ENCODE results near the gene NRP1.

NRP1 gene

GRCh38 chr10:33252324-33252723 lies 82.1 kb downstream of the NRP1 start:
- DNase-seq, result no peak

GRCh38 chr10:33249659-33250345 lies 84.7 kb downstream of the NRP1 start:
- no peak overlapping the region for H3K27ac ChIP-seq
- no peak for TF ChIP-seq CTCF (IDR thresholded peaks at IDR 0.05; ENCODE audit: low read depth, low read length)
- no peak for DNase-seq
- H3K36me3 ChIP-seq, result no peaks in the 10 kb centered on the region
- H3K4me3 ChIP-seq (ENCODE audit: low read depth, low read length), result no peak overlapping the region
- no peaks in the 10 kb centered on the region for H3K9me3 ChIP-seq (ENCODE audit: severe bottlenecking)
- no peaks in the 10 kb centered on the region for H3K27me3 ChIP-seq (ENCODE audit: insufficient read depth, low read depth, severe bottlenecking)

More at GRCh38 chr10:33252324-33252723, 82.1 kb downstream of the NRP1 start:
- no peak for TF ChIP-seq CTCF (IDR thresholded peaks at IDR 0.05; ENCODE audit: low read depth, low read length)
- Histone ChIP-seq H3K9me3 (ENCODE audit: severe bottlenecking) (no peaks in the 10 kb centered on the region), H3K27ac (no peak overlapping the region), H3K36me3 (no peaks in the 10 kb centered on the region), H3K27me3 (ENCODE audit: insufficient read depth, low read depth, severe bottlenecking) (no peaks in the 10 kb centered on the region), H3K4me3 (ENCODE audit: low read depth, low read length) (no peak overlapping the region)

- no peaks in the 10 kb centered on the region for H3K36me3 ChIP-seq
- no peak overlapping the region for H3K27ac ChIP-seq
- no peak for DNase-seq
- TF ChIP-seq CTCF (IDR thresholded peaks at IDR 0.05; ENCODE audit: low read depth, low read length), result no peak
- no peaks in the 10 kb centered on the region for H3K9me3 ChIP-seq (ENCODE audit: severe bottlenecking)
- H3K4me3 ChIP-seq (ENCODE audit: low read depth, low read length), result no peak overlapping the region
- no peaks in the 10 kb centered on the region for H3K27me3 ChIP-seq (ENCODE audit: insufficient read depth, low read depth, severe bottlenecking)
Measured at GRCh38 chr10:33249137-33249536, 85.3 kb downstream of the NRP1 start.

- no peak for DNase-seq
- no peak for TF ChIP-seq CTCF (IDR thresholded peaks at IDR 0.05; ENCODE audit: low read depth, low read length)
- Histone ChIP-seq H3K36me3 (no peaks in the 10 kb centered on the region), H3K4me3 (ENCODE audit: low read depth, low read length) (no peak overlapping the region), H3K27me3 (ENCODE audit: insufficient read depth, low read depth, severe bottlenecking) (no peaks in the 10 kb centered on the region), H3K27ac (no peak overlapping the region), H3K9me3 (ENCODE audit: severe bottlenecking) (no peaks in the 10 kb centered on the region)
Measured at GRCh38 chr10:33248638-33249037, 85.8 kb downstream of the NRP1 start.

- DNase-seq, result no peak
- H3K36me3 ChIP-seq, result no peaks in the 10 kb centered on the region
- no peak for TF ChIP-seq CTCF (IDR thresholded peaks at IDR 0.05; ENCODE audit: low read depth, low read length)
Measured at GRCh38 chr10:33247221-33247922, 87.1 kb downstream of the NRP1 start.

More at GRCh38 chr10:33247221-33247922, 87.1 kb downstream of the NRP1 start:
- Histone ChIP-seq H3K4me3 (ENCODE audit: low read depth, low read length) (no peak overlapping the region), H3K9me3 (ENCODE audit: severe bottlenecking) (no peaks in the 10 kb centered on the region), H3K27ac (no peak overlapping the region), H3K27me3 (ENCODE audit: insufficient read depth, low read depth, severe bottlenecking) (no peaks in the 10 kb centered on the region)

Measured in WERI-Rb-1 (cell line).